Heart right ventricle (tissue), 16 donors: ENCODE results near the gene ALPG. TPM values are rescaled to one million over a fixed set of nuclear protein-coding genes. Genes with fewer than 3 reads are reported as not detected.

ENCODE experiments used
- ATAC-seq, 8 donors: fragments of 200-7000 bp; cut with Tn5 transposase; one replicate each; pipeline ENCODE4 v1.9.1; 2020; ENCODE audit warnings: mild to moderate bottlenecking in 8 of 8, moderate library complexity in 8 of 8, moderate number of reproducible peaks in 1 of 8
- DNase-seq, 2 donors: peaks; one replicate each; pipeline ENCODE4 v3.0.0-alpha.2; 2020
- H3K27ac ChIP-seq, 10 donors: fragments of 200-600 bp; sonication (generic) in 2 of 10; one replicate each; pipeline versions ENCODE4 v1.5.0 to v1.8.0; 2020 to 2022; ENCODE audit warnings: mild to moderate bottlenecking in 3 of 10
- H3K27me3 ChIP-seq, 7 donors: fragments of 200-600 bp; one replicate each; pipeline ENCODE4 v1.8.0; 2021 to 2022; ENCODE audit warnings: mild to moderate bottlenecking in 2 of 7
- H3K36me3 ChIP-seq, 9 donors: fragments of 200-600 bp; sonication (generic) in 1 of 9; one replicate each; pipeline versions ENCODE4 v1.5.0 to v1.8.0; 2020 to 2022; ENCODE audit warnings: mild to moderate bottlenecking in 2 of 9
- H3K4me1 ChIP-seq, 9 donors: fragments of 200-600 bp; sonication (generic) in 1 of 9; one replicate each; pipeline versions ENCODE4 v1.5.0 to v1.8.0; 2020 to 2022; ENCODE audit warnings: mild to moderate bottlenecking in 4 of 9
- H3K4me3 ChIP-seq, 10 donors: fragments of 200-600 bp; sonication (generic) in 2 of 10; one replicate each; pipeline versions ENCODE4 v1.5.0 to v1.8.0; 2020 to 2022; ENCODE audit warnings: mild to moderate bottlenecking in 7 of 10, moderate library complexity in 2 of 10
- H3K9me3 ChIP-seq, 11 donors: fragments of 200-600 bp in 10 of 11; sonication (generic) in 2 of 11; one replicate each; pipeline versions ENCODE4 v1.5.0 to v1.8.0; 2013 to 2022; ENCODE audit warnings: mild to moderate bottlenecking in 2 of 11, control low read depth in 1 of 11, moderate library complexity in 1 of 11
- CTCF ChIP-seq, 9 donors: fragments of 200-600 bp; sonication (generic) in 2 of 9; IDR thresholded peaks; one replicate each; pipeline versions ENCODE4 v1.5.0 to v1.8.0; 2021 to 2022; ENCODE audit warnings: antibody characterized with exemption in 9 of 9, mild to moderate bottlenecking in 5 of 9, moderate library complexity in 1 of 9
- WGBS, 2 donors: extraction: QIAGEN DNeasy Blood & Tissue Kit; methylation state at CpG; one replicate each; pipeline ENCODE4 v1.1.7; 2013; ENCODE audit warnings: inconsistent platforms in 1 of 2; 5-methylcytosine and 5-hydroxymethylcytosine counted together
- intact Hi-C, 10 donors: fragments of 100-400 bp; cut with DNase I; formaldehyde crosslinking; loops; one replicate each; pipeline versions ENCODE4 v1.11.1 to v1.14.2; 2022
- polyA plus RNA-seq, 2 donors: library from polyadenylated mRNA; stranded (reverse); fragments of 200-250 nt; gene quantifications; one replicate each; pipeline ENCODE4 v1.2.3, GENCODE V29; 2013
- total RNA-seq, 10 donors: library from RNA; stranded (reverse); fragmentation: NEBNext Ultra II Directional in 3 of 10; extraction: Animal tissue kit (Norgen Biotek cat#: 25700) in 3 of 10; gene quantifications; one replicate each; pipeline versions ENCODE4 v1.2.1 to v1.2.4, GENCODE V29; 2021 to 2023
- donor health status: Arrhythmogenic right ventricular cardiomyopathy.
- donor health status: ischemic (EF 13 %, LVEDD 7.1; RV severe dilation, severe dysfunction).
- donor health status: healthy with polysubstance abuse.
- donor health status: DM: no; HTN: yes; CAD: no.
- donor health status: DM: no; HTN: no; CAD: no.
- donor health status: ischemic (EF 25% LVEDD 6.9; RV normal size, moderate dysfunction).
- donor health status: ischemic (EF 25% LVEDD 5.7; RV mildly dilated, moderate dysfunction).
- donor health status: healthy.
- donor health status: DM: yes; HTN: yes; CAD: no.
- donor health status: Ischemic cardiomyopathy.
- donor health status: ischemic (EF 35%, LVEDD 5.7; RV mildly dilated, moderate dysfunction).
- donor health status: nonischemic (EF 11% LVEDD 7.7; RV severe dilation, severe dysfunction).
- donor health status: DM: yes; HTN: yes; CAD: no.
- donor health status: PGD.
- donor health status: ischemic (EF 29% LVEDD 5.4; RV normal size, mild dysfunction).
- donor health status: nonischemic (EF 23%, LVEDD 6.1; RV moderate dilation, normal function).

Gene ALPG
- total and polyA plus RNA-seq, 12 donors: not detected

GRCh38 chr2:232372231-232373208 is 34.1 kb upstream of the ALPG start:
- DNase-seq: no peak

GRCh38 chr2:232374356-232374755 is 32.3 kb upstream of the ALPG start:
- peaks cover 0 to 48% (median 13%) of the 10 kb centered on the region in 7 donors for H3K27me3 ChIP-seq
- no peak for ATAC-seq
- H3K4me1 ChIP-seq: no peaks in the 10 kb centered on the region
- WGBS, 2 donors: 82 to 88% methylated on average over 1 of the region's 1 CpG
- H3K27ac ChIP-seq: no peak overlapping the region
- no peak overlapping the region for H3K4me3 ChIP-seq
- H3K36me3 ChIP-seq: no peaks in the 10 kb centered on the region
- intact Hi-C loops: no loop called here
- no peak for DNase-seq
- no peaks in the 10 kb centered on the region for H3K9me3 ChIP-seq
- TF ChIP-seq CTCF (IDR thresholded peaks at IDR 0.05): no peak

More at GRCh38 chr2:232372231-232373208, 34.1 kb upstream of the ALPG start:
- H3K27me3 ChIP-seq: peaks cover 0 to 40% (median 14%) of the 10 kb centered on the region in 7 donors
- H3K4me3 ChIP-seq: no peak overlapping the region
- intact Hi-C loops: no loop called here
- no peaks in the 10 kb centered on the region for H3K4me1 ChIP-seq
- no peaks in the 10 kb centered on the region for H3K36me3 ChIP-seq
- no peak for TF ChIP-seq CTCF (IDR thresholded peaks at IDR 0.05)
- 90 to 95% methylated on average over 18 of the region's 18 CpGs for WGBS, 2 donors
- no peak for ATAC-seq
- H3K27ac ChIP-seq: no peak overlapping the region
- no peaks in the 10 kb centered on the region for H3K9me3 ChIP-seq

GRCh38 chr2:232375164-232375563 is 31.5 kb upstream of the ALPG start:
- Histone ChIP-seq H3K4me1 (no peaks in the 10 kb centered on the region), H3K36me3 (no peaks in the 10 kb centered on the region), H3K9me3 (no peaks in the 10 kb centered on the region), H3K27me3 (peaks cover 0 to 56% (median 13%) of the 10 kb centered on the region in 7 donors), H3K4me3 (no peak overlapping the region), H3K27ac (no peak overlapping the region)
- no peak for TF ChIP-seq CTCF (IDR thresholded peaks at IDR 0.05)
- ATAC-seq (no peak), DNase-seq (no peak)
- WGBS, 2 donors: 55 to 57% methylated on average over 12 of the region's 12 CpGs
- intact Hi-C loops: no loop called here

GRCh38 chr2:232376260-232376659 is 30.4 kb upstream of the ALPG start:
- Histone ChIP-seq H3K36me3 (no peaks in the 10 kb centered on the region), H3K27ac (no peak overlapping the region), H3K9me3 (no peaks in the 10 kb centered on the region), H3K4me1 (no peaks in the 10 kb centered on the region), H3K4me3 (no peak overlapping the region), H3K27me3 (peaks cover 0 to 64% (median 16%) of the 10 kb centered on the region in 7 donors)
- DNase-seq (no peak), ATAC-seq (no peak)
- intact Hi-C loops: no loop called here
- no peak for TF ChIP-seq CTCF (IDR thresholded peaks at IDR 0.05)
- WGBS, 2 donors: 72 to 81% methylated on average over 4 of the region's 4 CpGs
